ENCODE data around the gene TOMM40. TPM values are rescaled to one million over a fixed set of nuclear protein-coding genes. Genes with fewer than 3 reads are reported as not detected.

Gene TOMM40
- total RNA-seq, 1 experiment from 2014 or later: 180 TPM

DNA sequence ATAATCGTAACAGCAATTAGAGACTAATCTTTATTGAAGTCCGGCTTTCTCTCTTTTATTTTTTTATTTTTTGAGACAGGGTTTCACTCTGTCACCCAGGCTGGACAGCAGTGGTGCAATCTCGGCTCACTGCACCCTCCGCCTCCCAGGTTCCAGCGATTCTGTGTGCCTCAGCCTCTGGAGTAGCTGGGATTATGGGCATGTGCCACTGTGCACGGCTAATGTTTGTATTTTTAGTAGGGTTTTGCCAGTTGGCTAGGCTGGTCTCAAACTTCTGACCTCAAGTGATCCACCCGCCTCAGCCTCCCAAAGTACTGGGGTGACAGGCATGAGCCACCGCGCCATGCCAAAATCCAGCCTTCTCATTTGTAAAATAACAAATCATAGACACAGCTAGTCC lies 58.5 kb downstream of the TOMM40 start:
- no peak overlapping the region for H2AK5ac ChIP-seq (ENCODE audit: insufficient read length, low read length)
- no CpG with 5 or more reads among the region's 9 CpGs for WGBS (ENCODE audit: extremely low coverage, insufficient read length, low lambda C conversion rate)
- H3K27me3 Mint-ChIP-seq (ENCODE audit: low read depth): peaks cover under 1% of the 10 kb centered on the region; the same call in 1 of the 2 replicates
- no peak overlapping the region for H3K18ac ChIP-seq (ENCODE audit: insufficient read length, low read depth, low read length)
- H3K79me2 ChIP-seq (ENCODE audit: insufficient read depth, low read length): no peaks in the 10 kb centered on the region
- H4K91ac ChIP-seq (ENCODE audit: insufficient read length, low read depth, low read length): no peak overlapping the region
- no peak overlapping the region for H4K5ac ChIP-seq (ENCODE audit: insufficient read length, low read depth, low read length)
- H2AFZ ChIP-seq (ENCODE audit: low read length): no peak overlapping the region
- H4K8ac ChIP-seq (replicated peaks; ENCODE audit: insufficient read length, low read depth, low read length): no peak overlapping the region
- no peak for DNase-seq
- peaks cover 0 to 9% (median 5%) of the 10 kb centered on the region in 3 experiments; a peak in 5 of 7 replicates for H3K36me3 Mint-ChIP-seq (ENCODE audit: insufficient read depth in 1 of 3, low read depth in 3 of 3)
- no peak overlapping the region for H3K4me3 Mint-ChIP-seq
- H3K4ac ChIP-seq (ENCODE audit: low read depth, low read length): no peak overlapping the region
- no peaks in the 10 kb centered on the region for H3K79me1 ChIP-seq (ENCODE audit: insufficient read depth, low read depth, low read length, poor library complexity, severe bottlenecking)
- no peak overlapping the region for H3K4me2 ChIP-seq (ENCODE audit: insufficient read depth, insufficient read length, low read length)
- TF ChIP-seq, protein P1, sequence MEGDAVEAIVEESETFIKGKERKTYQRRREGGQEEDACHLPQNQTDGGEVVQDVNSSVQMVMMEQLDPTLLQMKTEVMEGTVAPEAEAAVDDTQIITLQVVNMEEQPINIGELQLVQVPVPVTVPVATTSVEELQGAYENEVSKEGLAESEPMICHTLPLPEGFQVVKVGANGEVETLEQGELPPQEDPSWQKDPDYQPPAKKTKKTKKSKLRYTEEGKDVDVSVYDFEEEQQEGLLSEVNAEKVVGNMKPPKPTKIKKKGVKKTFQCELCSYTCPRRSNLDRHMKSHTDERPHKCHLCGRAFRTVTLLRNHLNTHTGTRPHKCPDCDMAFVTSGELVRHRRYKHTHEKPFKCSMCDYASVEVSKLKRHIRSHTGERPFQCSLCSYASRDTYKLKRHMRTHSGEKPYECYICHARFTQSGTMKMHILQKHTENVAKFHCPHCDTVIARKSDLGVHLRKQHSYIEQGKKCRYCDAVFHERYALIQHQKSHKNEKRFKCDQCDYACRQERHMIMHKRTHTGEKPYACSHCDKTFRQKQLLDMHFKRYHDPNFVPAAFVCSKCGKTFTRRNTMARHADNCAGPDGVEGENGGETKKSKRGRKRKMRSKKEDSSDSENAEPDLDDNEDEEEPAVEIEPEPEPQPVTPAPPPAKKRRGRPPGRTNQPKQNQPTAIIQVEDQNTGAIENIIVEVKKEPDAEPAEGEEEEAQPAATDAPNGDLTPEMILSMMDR (conservative IDR thresholded peaks at IDR 0.05): no peak
- H2BK5ac ChIP-seq (ENCODE audit: insufficient read length, low read length): no peak overlapping the region
- H3K27ac ChIP-seq (ENCODE audit: insufficient read length, low read depth, low read length): no peak overlapping the region
- peaks cover 3 to 9% of the 10 kb centered on the region in 2 experiments; a peak in 3 of 4 replicates for H3K4me1 Mint-ChIP-seq
- no peaks in the 10 kb centered on the region for H3K27me3 ChIP-seq (ENCODE audit: insufficient read depth, low read length)
- H3K56ac ChIP-seq (ENCODE audit: insufficient read length, low read depth, low read length): no peak overlapping the region
- no peak overlapping the region for H2BK120ac ChIP-seq (ENCODE audit: low read depth, low read length, poor library complexity, severe bottlenecking)
- H3K23me2 ChIP-seq (ENCODE audit: insufficient read length, low read depth, low read length, poor library complexity, severe bottlenecking): peaks cover 6% of the 10 kb centered on the region
- H4K20me1 ChIP-seq (ENCODE audit: control insufficient read depth, insufficient read depth, insufficient read length): no peaks in the 10 kb centered on the region
- H2BK12ac ChIP-seq (ENCODE audit: insufficient read length, low read depth, low read length): no peak overlapping the region
- H3K9me3 ChIP-seq (ENCODE audit: control insufficient read depth, low read depth, low read length): no peaks in the 10 kb centered on the region
- H3K9me3 Mint-ChIP-seq: no peaks in the 10 kb centered on the region
- H3T11ph ChIP-seq (ENCODE audit: low read length): no peak overlapping the region
- no peak overlapping the region for H2BK20ac ChIP-seq (ENCODE audit: low read depth, low read length, poor library complexity, severe bottlenecking)
- no peak overlapping the region for H3K14ac ChIP-seq (ENCODE audit: insufficient read depth, low read length)
- no peak overlapping the region for H3K27ac Mint-ChIP-seq
- no peak overlapping the region for H2BK15ac ChIP-seq (ENCODE audit: low read depth, low read length)
- no peaks in the 10 kb centered on the region for H3K4me1 ChIP-seq (ENCODE audit: insufficient read depth, low read length)
- no peak overlapping the region for H3K23ac ChIP-seq (ENCODE audit: insufficient read length, low read depth, low read length)
- H3K9ac ChIP-seq (ENCODE audit: extremely low read depth, insufficient read length, low read length): no peak overlapping the region
